CD4-positive, CD25-positive, alpha-beta regulatory T cell (primary cell): ENCODE data around the gene MPDU1. TPM values are rescaled to one million over a fixed set of nuclear protein-coding genes. Genes with fewer than 3 reads are reported as not detected.
"Not testable (repeated sequence)": the region's sequence is repeated elsewhere in the genome, so short reads cannot be mapped to it uniquely, and the experiment has no call there.

Experiments
- ATAC-seq, 2 donors: fragments of 150-1000 bp; cut with Tn5 transposase; one replicate each; pipeline ENCODE4 v1.10.0; 2021; ENCODE audit warnings: low read depth in 2 of 2, moderate number of reproducible peaks in 2 of 2, moderate library complexity in 1 of 2
- DNase-seq, 3 donors: peaks; one replicate each; pipeline versions ENCODE4 v3.0.0 to v3.0.0-alpha.2; 2012 to 2022; ENCODE audit warnings: mixed read lengths in 1 of 3
- H3K27ac ChIP-seq: one replicate; pipeline ENCODE4 v1.7.0; 2013; ENCODE audit warnings: mild to moderate bottlenecking, low read length; ENCODE audit not compliant: insufficient read depth, poor library complexity, severe bottlenecking
- H3K27me3 ChIP-seq: one replicate; pipeline ENCODE4 v1.7.0; 2013; ENCODE audit warnings: low read length; ENCODE audit not compliant: control insufficient read depth, insufficient read depth
- H3K36me3 ChIP-seq: one replicate; pipeline ENCODE4 v1.7.0; 2013; ENCODE audit warnings: mild to moderate bottlenecking, low read length, moderate library complexity; ENCODE audit not compliant: control insufficient read depth, insufficient read depth
- H3K4me1 ChIP-seq: 2 replicates; pipeline ENCODE4 v1.7.0; 2013; ENCODE audit warnings: mild to moderate bottlenecking, low read length; ENCODE audit not compliant: insufficient read depth, control insufficient read depth, poor library complexity, severe bottlenecking
- H3K4me3 ChIP-seq: one replicate; pipeline ENCODE4 v1.7.0; 2013; ENCODE audit warnings: low read depth, mild to moderate bottlenecking, low read length, moderate library complexity
- H3K9me3 ChIP-seq, 2 experiments: 1 replicate in 1 of 2; 2 replicates in 1 of 2; pipeline ENCODE4 v1.7.0; 2013; ENCODE audit warnings: low read length in 2 of 2, mild to moderate bottlenecking in 1 of 2, moderate library complexity in 1 of 2; ENCODE audit not compliant: control insufficient read depth in 2 of 2
- H3K27ac Mint-ChIP-seq, 3 donors: one replicate each; pipeline ENCODE4 v1.8.0; 2020 to 2022; ENCODE audit warnings: mild to moderate bottlenecking in 3 of 3, mixed read lengths in 3 of 3, moderate library complexity in 2 of 3
- H3K27me3 Mint-ChIP-seq: one replicate; pipeline ENCODE4 v1.8.0; 2022; ENCODE audit warnings: mild to moderate bottlenecking, mixed read lengths
- H3K36me3 Mint-ChIP-seq: one replicate; pipeline ENCODE4 v1.8.0; 2020; ENCODE audit warnings: mixed read lengths
- H3K4me1 Mint-ChIP-seq, 4 donors: one replicate each; pipeline ENCODE4 v1.8.0; 2020 to 2022; ENCODE audit warnings: mixed read lengths in 4 of 4, mild to moderate bottlenecking in 1 of 4
- H3K4me3 Mint-ChIP-seq, 4 donors: one replicate each; pipeline ENCODE4 v1.8.0; 2020 to 2022; ENCODE audit warnings: mild to moderate bottlenecking in 4 of 4, mixed read lengths in 4 of 4, moderate library complexity in 3 of 4
- H3K9me3 Mint-ChIP-seq, 7 donors: one replicate each; pipeline ENCODE4 v1.8.0; 2020 to 2022; ENCODE audit warnings: mixed read lengths in 7 of 7, mild to moderate bottlenecking in 3 of 7, moderate library complexity in 2 of 7
- polyA plus RNA-seq, 4 donors: library from polyadenylated mRNA; unstranded; fragments of 300-500 nt; fragmentation: Illumina TruSeq; gene quantifications; one replicate each; pipeline ENCODE4 v1.2.3, GENCODE V29; 2021
- total RNA-seq: library from RNA; stranded (reverse); gene quantifications from one replicate; pipeline ENCODE4 v1.2.3, GENCODE V29; 2022

MPDU1 gene
- total and polyA plus RNA-seq, 5 donors from 2014 or later = 40.0 to 63.7 (median 47.2) TPM

- no peaks in the 10 kb centered on the region for H3K9me3 Mint-ChIP-seq
- H3K4me3 ChIP-seq = peak overlapping the region; percentile 79
- H3K27me3 Mint-ChIP-seq = no peaks in the 10 kb centered on the region
- H3K36me3 Mint-ChIP-seq = peaks cover 4% of the 10 kb centered on the region
- H3K4me1 ChIP-seq = peaks cover 29% of the 10 kb centered on the region
- H3K27me3 ChIP-seq = no peaks in the 10 kb centered on the region
- H3K4me3 Mint-ChIP-seq = peak overlapping the region; percentile 91 to 97 (median 92)
- ATAC-seq = peak; percentile 25 to 27
- peak overlapping the region; percentile 96 to 98 (median 97) for H3K27ac Mint-ChIP-seq
- peaks cover 14 to 43% (median 34%) of the 10 kb centered on the region in 4 donors for H3K4me1 Mint-ChIP-seq
- no peaks in the 10 kb centered on the region for H3K36me3 ChIP-seq
- no peaks in the 10 kb centered on the region for H3K9me3 ChIP-seq
- peak overlapping the region; percentile 83 for H3K27ac ChIP-seq
- DNase-seq = no peak
These were observed 31.7 kb downstream of the MPDU1 start for GRCh38 chr17:7615265-7615747.

DNA sequence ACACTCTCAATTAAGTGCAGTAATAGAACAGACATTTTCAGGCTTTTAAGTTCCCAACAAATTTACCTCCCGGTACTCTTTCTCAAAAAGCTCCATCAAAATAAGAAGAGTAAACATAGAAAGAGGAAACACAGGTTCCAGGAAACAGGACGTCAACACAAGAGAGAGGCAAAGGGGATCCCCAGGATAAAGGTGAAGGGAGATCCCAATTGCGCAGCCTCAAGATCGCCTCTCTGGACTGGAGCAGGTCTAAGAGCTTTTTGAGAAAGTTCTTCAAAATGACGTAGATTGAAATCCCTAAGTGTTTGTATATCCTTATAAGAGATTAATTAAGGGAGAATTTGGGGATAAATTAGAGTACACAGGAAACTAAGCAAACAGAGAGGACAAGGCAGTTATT is 35.0 kb downstream of the MPDU1 start:
- Histone ChIP-seq H3K9me3 (no peaks in the 10 kb centered on the region), H3K4me3 (no peak overlapping the region), H3K36me3 (no peaks in the 10 kb centered on the region), H3K27me3 (no peaks in the 10 kb centered on the region), H3K27ac (no peak overlapping the region), H3K4me1 (peaks cover 5% of the 10 kb centered on the region)
- peak overlapping the region in 1 of 4 donors; percentile 14 for H3K4me3 Mint-ChIP-seq
- H3K27me3 Mint-ChIP-seq = no peaks in the 10 kb centered on the region
- no peak for ATAC-seq
- no peaks in the 10 kb centered on the region for H3K9me3 Mint-ChIP-seq
- H3K27ac Mint-ChIP-seq = peak overlapping the region in 1 of 3 donors; percentile 26
- H3K4me1 Mint-ChIP-seq = peaks cover 3 to 10% (median 5%) of the 10 kb centered on the region in 4 donors
- no peaks in the 10 kb centered on the region for H3K36me3 Mint-ChIP-seq
- no peak for DNase-seq

- Mint-ChIP-seq H3K36me3 (no peaks in the 10 kb centered on the region), H3K4me3 (no peak overlapping the region), H3K27me3 (no peaks in the 10 kb centered on the region), H3K9me3 (no peaks in the 10 kb centered on the region), H3K4me1 (no peaks in the 10 kb centered on the region), H3K27ac (no peak overlapping the region)
- Histone ChIP-seq H3K27ac (no peak overlapping the region), H3K4me1 (no peaks in the 10 kb centered on the region), H3K27me3 (no peaks in the 10 kb centered on the region), H3K9me3 (no peaks in the 10 kb centered on the region), H3K36me3 (no peaks in the 10 kb centered on the region), H3K4me3 (no peak overlapping the region)
- DNase-seq = no peak
- no peak for ATAC-seq
These were observed 37.2 kb downstream of the MPDU1 start for GRCh38 chr17:7620835-7621234.

- Mint-ChIP-seq H3K4me3 (peak overlapping the region in 1 of 4 donors; percentile 63), H3K27me3 (no peaks in the 10 kb centered on the region), H3K4me1 (peaks cover 0 to 16% (median 13%) of the 10 kb centered on the region in 4 donors), H3K36me3 (no peaks in the 10 kb centered on the region), H3K27ac (no peak overlapping the region), H3K9me3 (no peaks in the 10 kb centered on the region)
- Histone ChIP-seq H3K4me1 (peaks cover 17% of the 10 kb centered on the region), H3K9me3 (no peaks in the 10 kb centered on the region), H3K27ac (no peak overlapping the region), H3K4me3 (no peak overlapping the region), H3K36me3 (no peaks in the 10 kb centered on the region), H3K27me3 (no peaks in the 10 kb centered on the region)
- ATAC-seq (no peak), DNase-seq (no peak)
These were observed 40.0 kb downstream of the MPDU1 start for GRCh38 chr17:7623661-7624060.

DNA sequence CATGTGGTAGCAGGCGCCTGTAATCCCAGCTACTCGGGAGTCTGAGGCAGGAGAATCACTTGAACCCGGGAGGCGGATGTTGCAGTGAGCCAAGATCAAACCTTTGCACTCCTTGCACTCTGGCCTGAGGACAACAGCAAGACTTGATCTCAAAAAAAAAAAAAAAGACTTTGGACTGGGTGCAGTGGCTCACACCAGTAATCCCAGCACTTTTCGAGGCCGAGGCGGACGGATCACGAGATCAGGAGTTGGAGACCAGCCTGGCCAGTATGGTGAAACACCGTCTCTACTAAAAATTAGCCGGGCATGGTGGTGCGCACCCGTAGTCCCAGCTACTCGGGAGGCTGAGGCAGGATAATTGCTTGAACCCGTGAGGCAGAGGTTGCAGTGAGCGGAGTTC is 42.1 kb downstream of the MPDU1 start:
- H3K27ac Mint-ChIP-seq, H3K27me3 ChIP-seq, ATAC-seq, H3K9me3 Mint-ChIP-seq, H3K36me3 ChIP-seq, H3K36me3 Mint-ChIP-seq, H3K9me3 ChIP-seq, DNase-seq, H3K4me3 ChIP-seq, H3K27ac ChIP-seq, H3K27me3 Mint-ChIP-seq: not testable (repeated sequence)
- peaks cover 17% of the 10 kb centered on the region for H3K4me1 ChIP-seq
- H3K4me3 Mint-ChIP-seq = peak overlapping the region; percentile 41 to 93 (median 82)
- peaks cover 0 to 19% (median 13%) of the 10 kb centered on the region in 4 donors for H3K4me1 Mint-ChIP-seq

GRCh38 chr17:7626307-7626706 is 42.7 kb downstream of the MPDU1 start:
- H3K9me3 ChIP-seq = no peaks in the 10 kb centered on the region
- H3K27ac ChIP-seq = no peak overlapping the region
- H3K4me3 ChIP-seq = no peak overlapping the region
- peak overlapping the region; percentile 90 to 94 (median 92) for H3K4me3 Mint-ChIP-seq
- peaks cover 0 to 19% (median 13%) of the 10 kb centered on the region in 4 donors for H3K4me1 Mint-ChIP-seq
- peaks cover 17% of the 10 kb centered on the region for H3K4me1 ChIP-seq
- H3K36me3 Mint-ChIP-seq = no peaks in the 10 kb centered on the region
- H3K27me3 Mint-ChIP-seq = no peaks in the 10 kb centered on the region
- H3K9me3 Mint-ChIP-seq = no peaks in the 10 kb centered on the region
- ATAC-seq (no peak), DNase-seq (no peak)
- peak overlapping the region; percentile 42 to 90 (median 80) for H3K27ac Mint-ChIP-seq
- no peaks in the 10 kb centered on the region for H3K27me3 ChIP-seq
- no peaks in the 10 kb centered on the region for H3K36me3 ChIP-seq

DNA sequence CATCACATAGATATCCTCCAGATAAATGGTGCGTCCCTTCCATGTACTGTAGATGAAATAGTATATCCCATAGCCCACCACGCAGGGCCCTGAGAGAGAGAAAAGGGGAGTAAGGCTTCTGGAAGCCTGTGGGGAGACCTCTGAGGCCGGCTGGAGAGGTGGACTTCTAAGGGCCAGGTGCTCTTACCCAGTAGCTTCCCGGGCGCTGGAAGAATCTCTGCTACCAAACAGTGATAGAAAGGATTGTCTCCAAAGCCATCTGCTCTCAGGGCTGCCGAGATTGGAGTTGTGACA is 43.3 kb downstream of the MPDU1 start:
- H3K4me1 ChIP-seq = peaks cover 17% of the 10 kb centered on the region
- H3K27me3 ChIP-seq = no peaks in the 10 kb centered on the region
- no peaks in the 10 kb centered on the region for H3K9me3 ChIP-seq
- DNase-seq (no peak), ATAC-seq (no peak)
- Mint-ChIP-seq H3K4me3 (peak overlapping the region; percentile 90 to 94 (median 92)), H3K4me1 (peaks cover 0 to 19% (median 13%) of the 10 kb centered on the region in 4 donors), H3K36me3 (no peaks in the 10 kb centered on the region), H3K27me3 (no peaks in the 10 kb centered on the region), H3K27ac (peak overlapping the region; percentile 82 to 93 (median 90)), H3K9me3 (no peaks in the 10 kb centered on the region)
- no peaks in the 10 kb centered on the region for H3K36me3 ChIP-seq
- H3K4me3 ChIP-seq = peak overlapping the region; percentile 75
- peak overlapping the region; percentile 73 for H3K27ac ChIP-seq
